ENCODE measurements around the gene RAD51D. TPM values are rescaled to one million over a fixed set of nuclear protein-coding genes. Genes with fewer than 3 reads are reported as not detected.

The RAD51D gene
- polyA plus RNA-seq, 1 of the 3 experiments (the other 2 are of a cell fraction), result 11.6 TPM

DNA sequence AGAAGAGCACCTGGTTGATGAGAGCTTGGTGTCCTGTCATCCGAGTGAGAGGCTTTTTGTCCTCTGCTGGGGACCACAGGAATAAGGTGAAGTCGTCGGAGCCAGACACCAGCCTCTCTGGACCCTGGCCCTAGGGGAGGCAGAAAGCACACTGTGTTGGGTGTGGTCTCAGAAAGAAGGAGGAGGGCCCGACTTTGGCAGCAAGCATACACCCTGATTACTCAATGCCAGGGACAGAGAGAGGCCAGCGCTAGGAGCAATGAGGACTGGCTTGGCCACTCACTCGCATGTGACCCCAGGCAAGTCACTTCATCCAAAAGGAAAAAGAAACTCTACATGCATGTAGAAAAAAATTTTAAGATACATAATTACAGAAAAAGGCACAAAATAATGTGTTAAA lies 15.7 kb upstream of the RAD51D start:
- WGBS (ENCODE audit: low lambda C conversion rate), result 87% methylated on average over 6 of the region's 6 CpGs

GRCh38 chr17:35132816-35133550 lies 13.3 kb upstream of the RAD51D start:
- CTCF ChIA-PET, result interaction anchor here (1.4 kb wide), 1 partner anchor 13 kb away, joined by 8 read pairs; the partner anchor contains the start of gene RAD51D

More for the DNA sequence above, 15.7 kb upstream of the RAD51D start:
- H3K27me3 ChIP-seq (ENCODE audit: insufficient read depth), result no peaks in the 10 kb centered on the region
- ChIA-PET CTCF (no interaction called here), POLR2A (no interaction called here)
- no peaks in the 10 kb centered on the region for H3F3A ChIP-seq (replicated peaks; ENCODE audit: insufficient read depth)
- H3K9ac ChIP-seq, result no peak overlapping the region
- no peak overlapping the region for H2AFZ ChIP-seq (ENCODE audit: low read depth)
- DNase-seq, result no peak
- H3K9me3 ChIP-seq, result no peaks in the 10 kb centered on the region
- H3K36me3 ChIP-seq (replicated peaks in 1 of 2; ENCODE audit: control insufficient read depth in 1 of 2, insufficient read depth in 2 of 2, low read length in 1 of 2), result peaks cover 22 to 80% of the 10 kb centered on the region in 2 experiments
- no peaks in the 10 kb centered on the region for H3K9me2 ChIP-seq
- no peaks in the 10 kb centered on the region for H4K20me1 ChIP-seq (ENCODE audit: insufficient read depth)
- H3K4me3 ChIP-seq (ENCODE audit: low read depth in 2 of 2, low read length in 1 of 2), result no peak overlapping the region
- peaks cover 12% of the 10 kb centered on the region; the same call in 1 of the 2 replicates for H3K79me2 ChIP-seq (ENCODE audit: insufficient read depth)
- no peaks in the 10 kb centered on the region for H3K4me1 ChIP-seq (ENCODE audit: control insufficient read depth in 1 of 2, insufficient read depth in 2 of 2, low read depth in 1 of 2, low read length in 1 of 2)
- H3K4me2 ChIP-seq, result no peak overlapping the region
- H3K27ac ChIP-seq (ENCODE audit: low read depth in 2 of 2, low read length in 1 of 2), result no peak overlapping the region
- TF ChIP-seq MXI1 (IDR thresholded peaks at IDR 0.05; ENCODE audit: low read depth, low read length), result no peak
- no peak for TF ChIP-seq NRF1 (IDR thresholded peaks at IDR 0.05; ENCODE audit: low read depth, low read length)
- TF ChIP-seq IRF3 (IDR thresholded peaks at IDR 0.05; ENCODE audit: low read depth, low read length), result no peak
- TF ChIP-seq, protein P1, sequence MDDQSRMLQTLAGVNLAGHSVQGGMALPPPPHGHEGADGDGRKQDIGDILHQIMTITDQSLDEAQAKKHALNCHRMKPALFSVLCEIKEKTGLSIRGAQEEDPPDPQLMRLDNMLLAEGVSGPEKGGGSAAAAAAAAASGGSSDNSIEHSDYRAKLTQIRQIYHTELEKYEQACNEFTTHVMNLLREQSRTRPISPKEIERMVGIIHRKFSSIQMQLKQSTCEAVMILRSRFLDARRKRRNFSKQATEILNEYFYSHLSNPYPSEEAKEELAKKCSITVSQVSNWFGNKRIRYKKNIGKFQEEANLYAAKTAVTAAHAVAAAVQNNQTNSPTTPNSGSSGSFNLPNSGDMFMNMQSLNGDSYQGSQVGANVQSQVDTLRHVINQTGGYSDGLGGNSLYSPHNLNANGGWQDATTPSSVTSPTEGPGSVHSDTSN (IDR thresholded peaks at IDR 0.05), result no peak
- TF ChIP-seq EP300 (IDR thresholded peaks at IDR 0.05; ENCODE audit: borderline replicate concordance in 1 of 2, low read depth in 1 of 2, low read length in 1 of 2), result no peak
- no peak for TF ChIP-seq EZH2phosphoT487 (IDR thresholded peaks at IDR 0.05; ENCODE audit: borderline replicate concordance, low read depth)
- no peak for TF ChIP-seq GATA2 (CRISPR knock-in tag; IDR thresholded peaks at IDR 0.05)
- no peak for TF ChIP-seq USF1 (IDR thresholded peaks at IDR 0.05; ENCODE audit: borderline replicate concordance, low read depth)
- TF ChIP-seq RFX5 (IDR thresholded peaks at IDR 0.05; ENCODE audit: low read length), result no peak
- no peak for TF ChIP-seq TCF12 (IDR thresholded peaks at IDR 0.05)
- TF ChIP-seq MEF2A (IDR thresholded peaks at IDR 0.05; ENCODE audit: borderline replicate concordance, low read depth), result no peak
- TF ChIP-seq TEAD4 (IDR thresholded peaks at IDR 0.05; ENCODE audit: borderline replicate concordance, insufficient read depth), result no peak
- TF ChIP-seq FOXJ3 (CRISPR knock-in tag; IDR thresholded peaks at IDR 0.05), result no peak

More at GRCh38 chr17:35132816-35133550, 13.3 kb upstream of the RAD51D start:
- Histone ChIP-seq H3K9me2 (no peaks in the 10 kb centered on the region), H3K4me3 (ENCODE audit: low read depth in 2 of 2, low read length in 1 of 2) (no peak overlapping the region), H3K4me2 (no peak overlapping the region), H3F3A (replicated peaks; ENCODE audit: insufficient read depth) (no peaks in the 10 kb centered on the region), H3K9ac (no peak overlapping the region), H3K27me3 (ENCODE audit: insufficient read depth) (no peaks in the 10 kb centered on the region), H2AFZ (ENCODE audit: low read depth) (no peak overlapping the region), H3K36me3 (replicated peaks in 1 of 2; ENCODE audit: control insufficient read depth in 1 of 2, insufficient read depth in 2 of 2, low read length in 1 of 2) (peaks cover 12 to 66% of the 10 kb centered on the region in 2 experiments), H3K79me2 (ENCODE audit: insufficient read depth) (no peaks in the 10 kb centered on the region), H4K20me1 (ENCODE audit: insufficient read depth) (no peaks in the 10 kb centered on the region), H3K9me3 (no peaks in the 10 kb centered on the region), H3K27ac (ENCODE audit: low read depth in 2 of 2, low read length in 1 of 2) (no peak overlapping the region), H3K4me1 (ENCODE audit: control insufficient read depth in 1 of 2, insufficient read depth in 2 of 2, low read depth in 1 of 2, low read length in 1 of 2) (no peaks in the 10 kb centered on the region)
- POLR2A ChIA-PET, result no interaction called here
- WGBS (ENCODE audit: low lambda C conversion rate), result 95% methylated on average over 17 of the region's 22 CpGs
- no peak for DNase-seq
- TF ChIP-seq SIN3A (IDR thresholded peaks at IDR 0.05; ENCODE audit: borderline replicate concordance, low read depth, low read length) (no peak), FOSL2 (IDR thresholded peaks at IDR 0.05; ENCODE audit: borderline replicate concordance, low read depth) (no peak)
- TF ChIP-seq, protein P2, sequence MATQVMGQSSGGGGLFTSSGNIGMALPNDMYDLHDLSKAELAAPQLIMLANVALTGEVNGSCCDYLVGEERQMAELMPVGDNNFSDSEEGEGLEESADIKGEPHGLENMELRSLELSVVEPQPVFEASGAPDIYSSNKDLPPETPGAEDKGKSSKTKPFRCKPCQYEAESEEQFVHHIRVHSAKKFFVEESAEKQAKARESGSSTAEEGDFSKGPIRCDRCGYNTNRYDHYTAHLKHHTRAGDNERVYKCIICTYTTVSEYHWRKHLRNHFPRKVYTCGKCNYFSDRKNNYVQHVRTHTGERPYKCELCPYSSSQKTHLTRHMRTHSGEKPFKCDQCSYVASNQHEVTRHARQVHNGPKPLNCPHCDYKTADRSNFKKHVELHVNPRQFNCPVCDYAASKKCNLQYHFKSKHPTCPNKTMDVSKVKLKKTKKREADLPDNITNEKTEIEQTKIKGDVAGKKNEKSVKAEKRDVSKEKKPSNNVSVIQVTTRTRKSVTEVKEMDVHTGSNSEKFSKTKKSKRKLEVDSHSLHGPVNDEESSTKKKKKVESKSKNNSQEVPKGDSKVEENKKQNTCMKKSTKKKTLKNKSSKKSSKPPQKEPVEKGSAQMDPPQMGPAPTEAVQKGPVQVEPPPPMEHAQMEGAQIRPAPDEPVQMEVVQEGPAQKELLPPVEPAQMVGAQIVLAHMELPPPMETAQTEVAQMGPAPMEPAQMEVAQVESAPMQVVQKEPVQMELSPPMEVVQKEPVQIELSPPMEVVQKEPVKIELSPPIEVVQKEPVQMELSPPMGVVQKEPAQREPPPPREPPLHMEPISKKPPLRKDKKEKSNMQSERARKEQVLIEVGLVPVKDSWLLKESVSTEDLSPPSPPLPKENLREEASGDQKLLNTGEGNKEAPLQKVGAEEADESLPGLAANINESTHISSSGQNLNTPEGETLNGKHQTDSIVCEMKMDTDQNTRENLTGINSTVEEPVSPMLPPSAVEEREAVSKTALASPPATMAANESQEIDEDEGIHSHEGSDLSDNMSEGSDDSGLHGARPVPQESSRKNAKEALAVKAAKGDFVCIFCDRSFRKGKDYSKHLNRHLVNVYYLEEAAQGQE (IDR thresholded peaks at IDR 0.05; ENCODE audit: low read depth, low read length), result no peak
